ENCODE results near the gene PIP4K2A.

The PIP4K2A gene

DNA sequence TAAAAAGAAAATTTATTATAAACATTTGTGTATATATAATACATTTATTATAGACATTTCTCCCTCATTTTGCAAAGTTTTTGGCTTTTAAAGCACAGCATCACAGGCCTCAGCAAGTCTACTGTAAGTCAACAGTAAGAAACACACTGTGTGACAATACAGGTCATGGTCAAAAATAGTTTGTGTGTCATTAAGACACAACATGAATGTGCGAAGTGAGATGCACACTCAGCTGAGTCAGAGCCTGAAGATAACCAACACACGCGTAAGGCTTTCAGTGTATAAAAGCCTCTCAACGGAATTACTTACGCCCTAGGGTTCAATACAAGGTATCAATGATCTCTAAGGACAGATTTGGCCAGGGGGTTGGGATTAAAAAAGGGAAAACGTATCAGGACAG lies 157.6 kb downstream of the PIP4K2A start:
- H3K27ac ChIP-seq (ENCODE audit: low read length), result no peak overlapping the region

DNA sequence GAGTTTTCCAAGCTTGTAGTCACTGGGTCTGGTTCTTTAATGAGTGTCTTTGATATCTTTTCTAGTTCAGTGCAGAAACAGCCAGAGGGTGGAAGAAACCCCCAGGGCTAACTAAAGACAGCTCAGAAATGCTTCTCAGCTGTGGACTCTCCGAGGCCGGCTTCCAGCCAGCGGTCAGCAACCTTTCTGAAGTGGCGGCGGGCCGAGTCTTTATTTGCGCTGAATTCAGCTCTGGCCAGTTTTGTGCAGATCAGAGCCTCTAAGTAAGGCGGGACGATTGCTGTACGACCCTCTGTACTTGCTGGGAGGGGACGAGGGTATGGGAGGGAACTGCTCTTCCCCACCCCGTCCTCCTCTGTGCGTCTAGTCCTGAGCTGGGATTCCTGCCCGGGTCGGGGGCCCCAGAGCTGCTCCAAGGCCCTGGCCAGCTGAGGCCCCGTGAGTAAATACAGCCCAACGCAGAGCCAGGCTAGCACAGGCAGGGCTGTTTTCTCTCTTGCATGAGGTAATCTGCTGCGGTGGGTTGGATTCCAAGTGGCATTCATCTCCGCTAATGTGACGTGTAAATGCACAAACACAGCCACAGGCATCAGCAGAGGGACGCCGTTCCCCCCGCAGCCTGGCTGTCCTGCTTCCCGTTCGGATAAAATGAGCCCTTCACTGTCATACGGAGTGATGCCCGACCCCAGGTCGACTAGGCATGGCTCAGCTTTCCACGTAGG lies 159.8 kb downstream of the PIP4K2A start:
- no peaks in the 10 kb centered on the region for H3K27me3 ChIP-seq (ENCODE audit: control insufficient read depth, insufficient read depth, low read length)
- peaks cover 3% of the 10 kb centered on the region for H3K4me1 ChIP-seq (ENCODE audit: control insufficient read depth, low read depth, low read length)
- H3K9ac ChIP-seq (ENCODE audit: low read length), result no peak overlapping the region
- H3K36me3 ChIP-seq (ENCODE audit: control insufficient read depth, low read depth, low read length), result no peaks in the 10 kb centered on the region
- H3K9me3 ChIP-seq (ENCODE audit: control insufficient read depth, low read depth, low read length), result no peaks in the 10 kb centered on the region
- no peak overlapping the region for H3K27ac ChIP-seq (ENCODE audit: low read length)
- H3K4me3 ChIP-seq (ENCODE audit: low read length), result no peak overlapping the region

More for the DNA sequence above, 157.6 kb downstream of the PIP4K2A start:
- no peak overlapping the region for H3K9ac ChIP-seq (ENCODE audit: low read length)
- H3K9me3 ChIP-seq (ENCODE audit: control insufficient read depth, low read depth, low read length), result no peaks in the 10 kb centered on the region
- peaks cover 5% of the 10 kb centered on the region for H3K4me1 ChIP-seq (ENCODE audit: control insufficient read depth, low read depth, low read length)
- H3K4me3 ChIP-seq (ENCODE audit: low read length), result no peak overlapping the region
- H3K36me3 ChIP-seq (ENCODE audit: control insufficient read depth, low read depth, low read length), result no peaks in the 10 kb centered on the region
- H3K27me3 ChIP-seq (ENCODE audit: control insufficient read depth, insufficient read depth, low read length), result no peaks in the 10 kb centered on the region

GRCh38 chr10:22553452-22553995 lies 160.9 kb downstream of the PIP4K2A start:
- Histone ChIP-seq H3K9me3 (ENCODE audit: control insufficient read depth, low read depth, low read length) (no peaks in the 10 kb centered on the region), H3K27me3 (ENCODE audit: control insufficient read depth, insufficient read depth, low read length) (no peaks in the 10 kb centered on the region), H3K36me3 (ENCODE audit: control insufficient read depth, low read depth, low read length) (no peaks in the 10 kb centered on the region), H3K27ac (ENCODE audit: low read length) (no peak overlapping the region), H3K9ac (ENCODE audit: low read length) (no peak overlapping the region), H3K4me3 (ENCODE audit: low read length) (no peak overlapping the region), H3K4me1 (ENCODE audit: control insufficient read depth, low read depth, low read length) (peaks cover 3% of the 10 kb centered on the region)

GRCh38 chr10:22552888-22553378 lies 161.4 kb downstream of the PIP4K2A start:
- no peaks in the 10 kb centered on the region for H3K36me3 ChIP-seq (ENCODE audit: control insufficient read depth, low read depth, low read length)
- peaks cover 3% of the 10 kb centered on the region for H3K4me1 ChIP-seq (ENCODE audit: control insufficient read depth, low read depth, low read length)
- H3K9ac ChIP-seq (ENCODE audit: low read length), result no peak overlapping the region
- H3K27ac ChIP-seq (ENCODE audit: low read length), result no peak overlapping the region
- no peaks in the 10 kb centered on the region for H3K27me3 ChIP-seq (ENCODE audit: control insufficient read depth, insufficient read depth, low read length)
- no peaks in the 10 kb centered on the region for H3K9me3 ChIP-seq (ENCODE audit: control insufficient read depth, low read depth, low read length)
- H3K4me3 ChIP-seq (ENCODE audit: low read length), result no peak overlapping the region

DNA sequence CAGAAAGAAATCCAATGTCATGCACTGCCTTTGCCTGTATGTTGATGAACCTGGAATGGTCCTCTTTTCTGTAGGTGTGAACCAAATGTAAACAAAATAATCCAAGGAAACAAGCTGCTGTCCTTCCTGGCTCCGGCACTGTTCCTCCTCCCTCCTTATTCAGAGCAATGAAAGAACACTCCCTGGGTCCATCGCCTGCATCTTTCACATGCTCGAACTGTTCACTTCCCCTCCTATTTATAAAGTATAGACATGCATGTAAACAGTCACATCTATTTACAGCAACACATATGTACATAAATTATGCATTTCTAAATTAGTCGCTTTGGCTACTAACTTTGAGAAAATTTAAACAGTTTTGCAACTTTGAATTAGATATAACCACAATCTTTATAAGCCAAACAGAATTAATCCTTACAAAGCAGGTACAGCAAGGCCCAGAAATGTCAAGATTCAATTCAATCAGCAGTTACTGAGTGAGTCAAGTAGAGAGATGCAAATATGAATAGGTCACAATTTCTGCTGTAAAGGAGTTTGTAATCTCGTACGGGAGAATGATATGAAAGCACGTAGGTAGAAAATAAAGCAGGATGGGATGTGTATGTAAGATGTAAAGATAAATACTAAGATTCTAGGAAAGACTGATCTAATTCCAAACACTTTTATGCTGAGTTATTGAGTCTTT lies 162.6 kb downstream of the PIP4K2A start:
- Histone ChIP-seq H3K4me1 (ENCODE audit: control insufficient read depth, low read depth, low read length) (peaks cover 3% of the 10 kb centered on the region), H3K36me3 (ENCODE audit: control insufficient read depth, low read depth, low read length) (no peaks in the 10 kb centered on the region), H3K4me3 (ENCODE audit: low read length) (no peak overlapping the region), H3K9ac (ENCODE audit: low read length) (no peak overlapping the region), H3K27me3 (ENCODE audit: control insufficient read depth, insufficient read depth, low read length) (no peaks in the 10 kb centered on the region), H3K9me3 (ENCODE audit: control insufficient read depth, low read depth, low read length) (no peaks in the 10 kb centered on the region), H3K27ac (ENCODE audit: low read length) (no peak overlapping the region)

GRCh38 chr10:22550732-22551131 lies 163.6 kb downstream of the PIP4K2A start:
- Histone ChIP-seq H3K4me1 (ENCODE audit: control insufficient read depth, low read depth, low read length) (peaks cover 3% of the 10 kb centered on the region), H3K27ac (ENCODE audit: low read length) (no peak overlapping the region), H3K4me3 (ENCODE audit: low read length) (no peak overlapping the region), H3K9me3 (ENCODE audit: control insufficient read depth, low read depth, low read length) (no peaks in the 10 kb centered on the region), H3K27me3 (ENCODE audit: control insufficient read depth, insufficient read depth, low read length) (no peaks in the 10 kb centered on the region), H3K9ac (ENCODE audit: low read length) (no peak overlapping the region), H3K36me3 (ENCODE audit: control insufficient read depth, low read depth, low read length) (no peaks in the 10 kb centered on the region)

GRCh38 chr10:22548344-22548743 lies 166.0 kb downstream of the PIP4K2A start:
- H3K9me3 ChIP-seq (ENCODE audit: control insufficient read depth, low read depth, low read length), result no peaks in the 10 kb centered on the region
- H3K27ac ChIP-seq (ENCODE audit: low read length), result no peak overlapping the region
- H3K9ac ChIP-seq (ENCODE audit: low read length), result no peak overlapping the region
- no peak overlapping the region for H3K4me3 ChIP-seq (ENCODE audit: low read length)
- H3K4me1 ChIP-seq (ENCODE audit: control insufficient read depth, low read depth, low read length), result peaks cover 3% of the 10 kb centered on the region
- no peaks in the 10 kb centered on the region for H3K27me3 ChIP-seq (ENCODE audit: control insufficient read depth, insufficient read depth, low read length)
- H3K36me3 ChIP-seq (ENCODE audit: control insufficient read depth, low read depth, low read length), result no peaks in the 10 kb centered on the region

DNA sequence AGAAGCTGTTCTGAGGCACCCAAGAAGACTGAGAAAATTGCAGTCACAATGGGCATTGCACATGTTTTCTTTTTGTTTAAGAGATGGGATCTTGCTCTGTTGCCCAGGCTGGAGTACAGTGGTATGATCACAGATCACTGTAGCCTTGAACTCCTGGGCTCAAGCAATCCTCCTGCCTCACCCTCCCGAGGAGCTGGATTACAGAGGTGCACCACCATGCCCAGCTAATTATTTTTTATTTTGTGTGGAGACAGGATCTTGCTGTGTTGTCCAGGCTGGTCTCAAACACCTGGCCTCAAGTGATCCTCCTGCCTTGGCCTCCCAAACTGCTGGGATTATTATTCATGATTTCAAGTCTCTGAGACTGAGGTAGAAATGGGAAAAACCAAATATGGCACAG lies 168.7 kb downstream of the PIP4K2A start:
- Histone ChIP-seq H3K4me1 (ENCODE audit: control insufficient read depth, low read depth, low read length) (peaks cover 3% of the 10 kb centered on the region), H3K4me3 (ENCODE audit: low read length) (no peak overlapping the region), H3K9ac (ENCODE audit: low read length) (no peak overlapping the region), H3K27ac (ENCODE audit: low read length) (no peak overlapping the region), H3K9me3 (ENCODE audit: control insufficient read depth, low read depth, low read length) (no peaks in the 10 kb centered on the region), H3K36me3 (ENCODE audit: control insufficient read depth, low read depth, low read length) (peaks cover 9% of the 10 kb centered on the region), H3K27me3 (ENCODE audit: control insufficient read depth, insufficient read depth, low read length) (no peaks in the 10 kb centered on the region)

GRCh38 chr10:22544325-22545068 lies 169.9 kb downstream of the PIP4K2A start:
- peaks cover 9% of the 10 kb centered on the region for H3K36me3 ChIP-seq (ENCODE audit: control insufficient read depth, low read depth, low read length)
- no peaks in the 10 kb centered on the region for H3K27me3 ChIP-seq (ENCODE audit: control insufficient read depth, insufficient read depth, low read length)
- no peaks in the 10 kb centered on the region for H3K4me1 ChIP-seq (ENCODE audit: control insufficient read depth, low read depth, low read length)
- no peak overlapping the region for H3K4me3 ChIP-seq (ENCODE audit: low read length)
- H3K9me3 ChIP-seq (ENCODE audit: control insufficient read depth, low read depth, low read length), result no peaks in the 10 kb centered on the region
- no peak overlapping the region for H3K27ac ChIP-seq (ENCODE audit: low read length)
- H3K9ac ChIP-seq (ENCODE audit: low read length), result no peak overlapping the region

GRCh38 chr10:22542773-22543172 lies 171.6 kb downstream of the PIP4K2A start:
- H3K9me3 ChIP-seq (ENCODE audit: control insufficient read depth, low read depth, low read length), result no peaks in the 10 kb centered on the region
- no peak overlapping the region for H3K9ac ChIP-seq (ENCODE audit: low read length)
- no peak overlapping the region for H3K27ac ChIP-seq (ENCODE audit: low read length)
- H3K36me3 ChIP-seq (ENCODE audit: control insufficient read depth, low read depth, low read length), result peaks cover 12% of the 10 kb centered on the region
- H3K4me1 ChIP-seq (ENCODE audit: control insufficient read depth, low read depth, low read length), result no peaks in the 10 kb centered on the region
- no peak overlapping the region for H3K4me3 ChIP-seq (ENCODE audit: low read length)
- H3K27me3 ChIP-seq (ENCODE audit: control insufficient read depth, insufficient read depth, low read length), result no peaks in the 10 kb centered on the region

DNA sequence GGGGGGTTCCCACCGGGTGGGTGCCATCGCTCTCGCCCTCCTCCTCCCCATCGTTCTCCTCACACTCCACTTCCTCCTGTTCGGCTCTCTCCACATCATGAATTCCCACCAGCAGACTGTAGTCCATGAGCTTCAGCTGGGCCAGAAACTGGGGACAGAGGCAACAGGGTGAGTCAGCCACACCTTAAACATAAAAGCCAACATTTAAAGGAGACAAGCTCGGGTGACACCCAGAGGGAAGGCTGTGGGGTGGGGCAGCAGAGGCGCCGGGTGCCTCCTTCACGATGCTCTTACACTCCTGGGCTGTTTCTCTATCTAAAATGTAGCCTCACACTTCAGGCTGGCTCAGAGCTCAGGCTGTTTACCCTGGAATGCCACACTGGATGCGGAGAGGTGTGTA lies 172.5 kb downstream of the PIP4K2A start:
- no peaks in the 10 kb centered on the region for H3K4me1 ChIP-seq (ENCODE audit: control insufficient read depth, low read depth, low read length)
- no peak overlapping the region for H3K27ac ChIP-seq (ENCODE audit: low read length)
- no peak overlapping the region for H3K9ac ChIP-seq (ENCODE audit: low read length)
- H3K9me3 ChIP-seq (ENCODE audit: control insufficient read depth, low read depth, low read length), result no peaks in the 10 kb centered on the region
- H3K27me3 ChIP-seq (ENCODE audit: control insufficient read depth, insufficient read depth, low read length), result no peaks in the 10 kb centered on the region
- H3K4me3 ChIP-seq (ENCODE audit: low read length), result no peak overlapping the region
- peaks cover 12% of the 10 kb centered on the region for H3K36me3 ChIP-seq (ENCODE audit: control insufficient read depth, low read depth, low read length)
